B cell (primary cell): Measurements from ENCODE around the gene RBP3.

Experiments used
- EZH2 ChIP-seq: IDR thresholded peaks from 2 replicates; pipeline ENCODE4 v1.6.1; 2012; ENCODE audit warnings: borderline replicate concordance, low read depth, mild to moderate bottlenecking, moderate library complexity, low read length; ENCODE audit not compliant: insufficient read depth, poor library complexity, severe bottlenecking
- TF ChIP-seq, protein P1 (sequence below): fragments of 200-600 bp; IDR thresholded peaks from one replicate; pipeline ENCODE4 v1.8.0; 2022; ENCODE audit warnings: antibody characterized with exemption, mild to moderate bottlenecking

GRCh38 chr10:47362199-47362598, 14.0 kb downstream of the RBP3 start:
- TF ChIP-seq EZH2: no peak
- TF ChIP-seq, protein P1, sequence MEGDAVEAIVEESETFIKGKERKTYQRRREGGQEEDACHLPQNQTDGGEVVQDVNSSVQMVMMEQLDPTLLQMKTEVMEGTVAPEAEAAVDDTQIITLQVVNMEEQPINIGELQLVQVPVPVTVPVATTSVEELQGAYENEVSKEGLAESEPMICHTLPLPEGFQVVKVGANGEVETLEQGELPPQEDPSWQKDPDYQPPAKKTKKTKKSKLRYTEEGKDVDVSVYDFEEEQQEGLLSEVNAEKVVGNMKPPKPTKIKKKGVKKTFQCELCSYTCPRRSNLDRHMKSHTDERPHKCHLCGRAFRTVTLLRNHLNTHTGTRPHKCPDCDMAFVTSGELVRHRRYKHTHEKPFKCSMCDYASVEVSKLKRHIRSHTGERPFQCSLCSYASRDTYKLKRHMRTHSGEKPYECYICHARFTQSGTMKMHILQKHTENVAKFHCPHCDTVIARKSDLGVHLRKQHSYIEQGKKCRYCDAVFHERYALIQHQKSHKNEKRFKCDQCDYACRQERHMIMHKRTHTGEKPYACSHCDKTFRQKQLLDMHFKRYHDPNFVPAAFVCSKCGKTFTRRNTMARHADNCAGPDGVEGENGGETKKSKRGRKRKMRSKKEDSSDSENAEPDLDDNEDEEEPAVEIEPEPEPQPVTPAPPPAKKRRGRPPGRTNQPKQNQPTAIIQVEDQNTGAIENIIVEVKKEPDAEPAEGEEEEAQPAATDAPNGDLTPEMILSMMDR: no peak
